A204.1 (cell line): ENCODE data around the gene RIT2.
"Not testable (repeated sequence)": the region's sequence is repeated elsewhere in the genome, so short reads cannot be mapped to it uniquely, and the experiment has no call there.

Source experiments
- FAIRE-seq: peaks from 2 replicates; lab custom pipeline; 2012; peaks lifted over from hg19 to GRCh38; lab: Jason Lieb, UNC

The RIT2 gene

GRCh38 chr18:42828881-42829280 is 286.6 kb downstream of the RIT2 start:
- no peak for FAIRE-seq

GRCh38 chr18:42824178-42824577 is 291.3 kb downstream of the RIT2 start:
- FAIRE-seq, result no peak

GRCh38 chr18:42822711-42823110 is 292.8 kb downstream of the RIT2 start:
- no peak for FAIRE-seq

- no peak for FAIRE-seq
Measured at GRCh38 chr18:42821492-42821891, 294.0 kb downstream of the RIT2 start.

- FAIRE-seq, result no peak
Measured at GRCh38 chr18:42814618-42815017, 300.9 kb downstream of the RIT2 start.

- FAIRE-seq, result no peak
Measured at GRCh38 chr18:42814184-42814583, 301.3 kb downstream of the RIT2 start.

GRCh38 chr18:42813570-42813969 is 301.9 kb downstream of the RIT2 start:
- no peak for FAIRE-seq

- FAIRE-seq, result no peak
Measured at GRCh38 chr18:42807887-42808286, 307.6 kb downstream of the RIT2 start.

GRCh38 chr18:42801706-42802105 is 313.8 kb downstream of the RIT2 start:
- FAIRE-seq, result no peak

GRCh38 chr18:42798606-42799170 is 316.8 kb downstream of the RIT2 start:
- FAIRE-seq, result no peak

GRCh38 chr18:42795213-42795789 is 320.2 kb downstream of the RIT2 start:
- FAIRE-seq, result not testable (repeated sequence)

GRCh38 chr18:42792731-42793130 is 322.8 kb downstream of the RIT2 start:
- no peak for FAIRE-seq

GRCh38 chr18:42784632-42785031 is 330.9 kb downstream of the RIT2 start:
- FAIRE-seq, result peak; percentile 59

- no peak for FAIRE-seq
Measured at GRCh38 chr18:42782929-42783328, 332.6 kb downstream of the RIT2 start.

GRCh38 chr18:42781298-42781815 is 334.1 kb downstream of the RIT2 start:
- no peak for FAIRE-seq

GRCh38 chr18:42780171-42780570 is 335.3 kb downstream of the RIT2 start:
- FAIRE-seq, result no peak

GRCh38 chr18:42778445-42779042 is 336.9 kb downstream of the RIT2 start:
- FAIRE-seq, result no peak

GRCh38 chr18:42778024-42778423 is 337.5 kb downstream of the RIT2 start:
- FAIRE-seq, result no peak

- no peak for FAIRE-seq
Measured at GRCh38 chr18:42773870-42774269, 341.6 kb downstream of the RIT2 start.

GRCh38 chr18:42771936-42772335 is 343.5 kb downstream of the RIT2 start:
- no peak for FAIRE-seq

- no peak for FAIRE-seq
Measured at GRCh38 chr18:42765302-42765701, 350.2 kb downstream of the RIT2 start.

- no peak for FAIRE-seq
Measured at GRCh38 chr18:42760290-42760689, 355.2 kb downstream of the RIT2 start.

GRCh38 chr18:42758852-42759251 is 356.6 kb downstream of the RIT2 start:
- no peak for FAIRE-seq

- no peak for FAIRE-seq
Measured at GRCh38 chr18:42756214-42756613, 359.3 kb downstream of the RIT2 start.
